Gastrocnemius medialis (tissue), 4 donors: Measurements from ENCODE around the gene DLG4. TPM values are rescaled to one million over a fixed set of nuclear protein-coding genes. Genes with fewer than 3 reads are reported as not detected.

Source experiments
- ATAC-seq, 2 donors: fragments of 150-250 bp; one replicate each; pipeline ENCODE4 v1.9.1; 2016
- DNase-seq, 2 donors: peaks; one replicate each; pipeline ENCODE4 v3.0.0-alpha.2; 2019
- H3K27ac ChIP-seq, 4 donors: fragments of 200-600 bp; sonication (generic); 1 replicate in 1 of 4; 2 replicates in 3 of 4; pipeline ENCODE4 v1.5.1; 2016 to 2018; ENCODE audit warnings: mild to moderate bottlenecking in 2 of 4, moderate library complexity in 1 of 4
- H3K27me3 ChIP-seq, 3 donors: fragments of 200-600 bp; sonication (generic) in 2 of 3; 1 replicate in 1 of 3; 2 replicates in 2 of 3; pipeline versions ENCODE4 v1.5.1 to v1.6.0; 2016 to 2019; ENCODE audit warnings: mild to moderate bottlenecking in 1 of 3, moderate library complexity in 1 of 3
- H3K36me3 ChIP-seq, 2 donors: fragments of 200-600 bp; sonication (generic) in 1 of 2; one replicate each; pipeline ENCODE4 v1.5.1; 2017 to 2018
- H3K4me1 ChIP-seq, 2 donors: fragments of 200-600 bp; sonication (generic) in 1 of 2; one replicate each; pipeline ENCODE4 v1.5.1; 2016 to 2017; ENCODE audit warnings: mild to moderate bottlenecking in 2 of 2
- H3K4me3 ChIP-seq, 4 donors: fragments of 200-600 bp; sonication (generic) in 3 of 4; 1 replicate in 1 of 4; 2 replicates in 3 of 4; pipeline ENCODE4 v1.5.1; 2016 to 2019; ENCODE audit warnings: mild to moderate bottlenecking in 2 of 4
- H3K9me3 ChIP-seq, 3 donors: fragments of 200-600 bp; sonication (generic) in 2 of 3; 1 replicate in 1 of 3; 2 replicates in 2 of 3; pipeline ENCODE4 v1.5.1; 2016 to 2019
- POLR2A ChIP-seq, 2 donors: fragments of 450-650 bp; IDR thresholded peaks; one replicate each; pipeline ENCODE4 v1.6.1; 2017; ENCODE audit warnings: antibody characterized with exemption in 2 of 2, mild to moderate bottlenecking in 2 of 2, moderate library complexity in 2 of 2
- in situ Hi-C, 4 donors: fragments of 200-750 bp; cut with MboI; loops; one replicate each; pipeline versions ENCODE4 v1.15.0 to v1.8.0; 2017; ENCODE audit warnings: low sequenced_read_pairs in 4 of 4
- intact Hi-C: fragments of 100-400 bp; cut with DNase I; formaldehyde crosslinking; loops from one replicate; pipeline ENCODE4 v1.15.1; 2023; ENCODE audit warnings: low total_unique reads
- total RNA-seq, 4 donors: library from RNA; depleted of rRNA; stranded (reverse); fragments of >200 nt; gene quantifications; one replicate each; pipeline versions ENCODE4 v1.1.0 to v1.2.3, GENCODE V29; 2016
- TF ChIP-seq, protein P1 (sequence below), 5 experiments: fragments of 450-650 bp in 3 of 5; fragments of 200-600 bp in 2 of 5; sonication (generic) in 2 of 5; IDR thresholded peaks in 4 of 5; conservative IDR thresholded peaks in 1 of 5; 1 replicate in 4 of 5; 2 replicates in 1 of 5; pipeline ENCODE4 v1.5.1; 2016 to 2019; ENCODE audit warnings: antibody characterized with exemption in 5 of 5, mild to moderate bottlenecking in 3 of 5, moderate library complexity in 3 of 5

Gene DLG4
- total RNA-seq, 4 donors from 2014 or later, result 3.5 to 6.7 (median 5.3) TPM

DNA sequence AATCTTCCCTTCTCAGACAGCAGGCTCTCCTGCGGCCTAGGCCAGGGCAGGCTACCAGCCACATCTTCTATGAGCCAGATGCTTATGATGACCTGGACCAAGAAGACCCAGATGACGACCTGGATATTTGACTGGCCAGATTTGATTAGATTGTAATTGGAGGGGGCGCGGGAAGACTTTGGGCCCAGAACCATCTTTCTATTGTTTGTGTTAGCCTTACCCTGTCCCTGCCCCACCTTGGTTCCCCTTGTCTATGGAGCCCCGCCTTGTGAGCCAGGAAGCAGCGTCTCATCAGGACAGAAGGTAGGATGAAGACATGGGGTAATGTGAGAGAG is 39.9 kb upstream of the DLG4 start:
- in situ Hi-C loops (loop anchor here in 1 of 4 donors (10.0 kb wide), 1 partner anchor 45 kb away; the partner anchor contains the start of gene EIF5A), intact Hi-C loops (no loop called here)

GRCh38 chr17:7258731-7259554 is 39.3 kb upstream of the DLG4 start:
- ATAC-seq, result no peak
- no peak for DNase-seq
- Histone ChIP-seq H3K27ac (no peak overlapping the region), H3K36me3 (peaks cover 0 to 58% of the 10 kb centered on the region in 2 donors), H3K9me3 (no peaks in the 10 kb centered on the region), H3K4me3 (no peak overlapping the region), H3K4me1 (peaks cover 5 to 9% of the 10 kb centered on the region in 2 donors), H3K27me3 (peaks cover 33 to 35% (median 34%) of the 10 kb centered on the region in 3 donors)
- no peak for TF ChIP-seq POLR2A (IDR thresholded peaks at IDR 0.05)
- TF ChIP-seq, protein P1, sequence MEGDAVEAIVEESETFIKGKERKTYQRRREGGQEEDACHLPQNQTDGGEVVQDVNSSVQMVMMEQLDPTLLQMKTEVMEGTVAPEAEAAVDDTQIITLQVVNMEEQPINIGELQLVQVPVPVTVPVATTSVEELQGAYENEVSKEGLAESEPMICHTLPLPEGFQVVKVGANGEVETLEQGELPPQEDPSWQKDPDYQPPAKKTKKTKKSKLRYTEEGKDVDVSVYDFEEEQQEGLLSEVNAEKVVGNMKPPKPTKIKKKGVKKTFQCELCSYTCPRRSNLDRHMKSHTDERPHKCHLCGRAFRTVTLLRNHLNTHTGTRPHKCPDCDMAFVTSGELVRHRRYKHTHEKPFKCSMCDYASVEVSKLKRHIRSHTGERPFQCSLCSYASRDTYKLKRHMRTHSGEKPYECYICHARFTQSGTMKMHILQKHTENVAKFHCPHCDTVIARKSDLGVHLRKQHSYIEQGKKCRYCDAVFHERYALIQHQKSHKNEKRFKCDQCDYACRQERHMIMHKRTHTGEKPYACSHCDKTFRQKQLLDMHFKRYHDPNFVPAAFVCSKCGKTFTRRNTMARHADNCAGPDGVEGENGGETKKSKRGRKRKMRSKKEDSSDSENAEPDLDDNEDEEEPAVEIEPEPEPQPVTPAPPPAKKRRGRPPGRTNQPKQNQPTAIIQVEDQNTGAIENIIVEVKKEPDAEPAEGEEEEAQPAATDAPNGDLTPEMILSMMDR (IDR thresholded peaks at IDR 0.05 in 4 of 5, conservative IDR thresholded peaks at IDR 0.05 in 1 of 5), result no peak
- intact Hi-C loops, result no loop called here
- in situ Hi-C loops, result loop anchor here in 1 of 4 donors (10.0 kb wide), 1 partner anchor 46 kb away; the partner anchor contains the start of gene EIF5A

More for the DNA sequence above, 39.9 kb upstream of the DLG4 start:
- TF ChIP-seq, protein P1 (IDR thresholded peaks at IDR 0.05 in 4 of 5, conservative IDR thresholded peaks at IDR 0.05 in 1 of 5), result no peak
- TF ChIP-seq POLR2A (IDR thresholded peaks at IDR 0.05), result no peak
- DNase-seq (no peak), ATAC-seq (no peak)
- peaks cover 0 to 55% of the 10 kb centered on the region in 2 donors for H3K36me3 ChIP-seq
- H3K4me3 ChIP-seq, result no peak overlapping the region
- peaks cover 38 to 41% (median 39%) of the 10 kb centered on the region in 3 donors for H3K27me3 ChIP-seq
- H3K9me3 ChIP-seq, result no peaks in the 10 kb centered on the region
- H3K27ac ChIP-seq, result no peak overlapping the region
- peaks cover 5 to 9% of the 10 kb centered on the region in 2 donors for H3K4me1 ChIP-seq

DNA sequence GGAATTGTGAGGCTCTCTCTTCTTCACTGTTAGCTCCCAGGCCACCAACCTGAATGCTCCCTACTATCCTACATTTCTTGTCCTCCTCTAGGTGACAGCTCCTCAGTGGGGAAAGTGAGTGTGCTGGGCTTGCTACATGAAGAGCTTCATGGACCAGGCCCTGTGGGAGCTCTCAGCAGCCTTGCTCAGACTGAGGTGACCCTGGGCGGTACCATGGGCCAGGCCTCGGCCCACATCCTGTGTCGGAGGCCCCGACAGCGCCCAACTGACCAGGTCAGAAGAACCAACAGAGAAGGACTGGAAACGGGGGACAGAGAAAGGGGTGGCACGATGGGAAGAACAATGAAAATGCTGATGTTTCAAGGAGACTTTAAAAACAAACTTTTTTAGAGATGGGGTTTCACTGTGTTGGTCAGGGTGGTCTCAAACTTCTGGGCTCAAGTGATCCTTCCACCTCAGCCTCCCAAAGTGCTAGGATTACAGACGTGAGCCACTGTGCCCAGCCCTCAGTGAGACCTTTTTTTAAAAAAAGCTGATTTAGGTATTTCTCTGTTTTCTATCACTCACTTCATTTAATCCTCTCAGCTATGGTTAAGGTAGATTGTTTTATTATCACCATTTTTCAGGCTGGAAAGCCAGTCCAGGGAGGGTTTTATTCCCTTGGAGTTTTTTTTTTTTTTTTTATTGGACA is 37.3 kb upstream of the DLG4 start:
- Histone ChIP-seq H3K27me3 (peaks cover 14 to 15% (median 14%) of the 10 kb centered on the region in 3 donors), H3K36me3 (peaks cover 0 to 58% of the 10 kb centered on the region in 2 donors), H3K4me1 (peaks cover 14 to 19% of the 10 kb centered on the region in 2 donors), H3K27ac (no peak overlapping the region), H3K9me3 (no peaks in the 10 kb centered on the region), H3K4me3 (no peak overlapping the region)
- intact Hi-C loops (no loop called here), in situ Hi-C loops (loop anchor here in 1 of 4 donors (10.0 kb wide), 1 partner anchor 48 kb away; the partner anchor contains the start of gene EIF5A)
- TF ChIP-seq, protein P1 (IDR thresholded peaks at IDR 0.05 in 4 of 5, conservative IDR thresholded peaks at IDR 0.05 in 1 of 5), result no peak
- TF ChIP-seq POLR2A (IDR thresholded peaks at IDR 0.05), result no peak
- ATAC-seq (no peak), DNase-seq (no peak)

GRCh38 chr17:7254511-7254910 is 34.9 kb upstream of the DLG4 start:
- intact Hi-C loops (loop anchor here (5.0 kb wide), 2 partner anchors 318 to 433 kb away; partner anchors contain the start of genes TP53 and WRAP53), in situ Hi-C loops (loop anchor here in 1 of 4 donors (10.0 kb wide), 1 partner anchor 50 kb away; the partner anchor contains the start of gene EIF5A)
- H3K27me3 ChIP-seq, result no peaks in the 10 kb centered on the region
- no peak overlapping the region for H3K27ac ChIP-seq
- peaks cover 0 to 51% of the 10 kb centered on the region in 2 donors for H3K36me3 ChIP-seq
- TF ChIP-seq, protein P1 (IDR thresholded peaks at IDR 0.05 in 4 of 5, conservative IDR thresholded peaks at IDR 0.05 in 1 of 5), result no peak
- no peak for TF ChIP-seq POLR2A (IDR thresholded peaks at IDR 0.05)
- H3K4me1 ChIP-seq, result peaks cover 19 to 24% of the 10 kb centered on the region in 2 donors
- ATAC-seq, result no peak
- no peak for DNase-seq
- H3K4me3 ChIP-seq, result no peak overlapping the region
- no peaks in the 10 kb centered on the region for H3K9me3 ChIP-seq
